M059J (cell line): ENCODE data around the gene GPC5. TPM values are rescaled to one million over a fixed set of nuclear protein-coding genes. Genes with fewer than 3 reads are reported as not detected.
"Not testable (repeated sequence)": the region's sequence is repeated elsewhere in the genome, so short reads cannot be mapped to it uniquely, and the experiment has no call there.

ENCODE experiments used
- DNase-seq: peaks from one replicate; pipeline ENCODE4 v3.0.0-alpha.2; 2012; ENCODE audit warnings: low read depth
- total RNA-seq: library from RNA; depleted of rRNA; stranded (reverse); fragments of >200 nt; shearing (Covaris generic); gene quantifications from 2 replicates; pipeline ENCODE4 v1.2.3, GENCODE V29; 2014

GPC5 gene
- total RNA-seq, 1 experiment from 2014 or later: 0.25 TPM

DNA sequence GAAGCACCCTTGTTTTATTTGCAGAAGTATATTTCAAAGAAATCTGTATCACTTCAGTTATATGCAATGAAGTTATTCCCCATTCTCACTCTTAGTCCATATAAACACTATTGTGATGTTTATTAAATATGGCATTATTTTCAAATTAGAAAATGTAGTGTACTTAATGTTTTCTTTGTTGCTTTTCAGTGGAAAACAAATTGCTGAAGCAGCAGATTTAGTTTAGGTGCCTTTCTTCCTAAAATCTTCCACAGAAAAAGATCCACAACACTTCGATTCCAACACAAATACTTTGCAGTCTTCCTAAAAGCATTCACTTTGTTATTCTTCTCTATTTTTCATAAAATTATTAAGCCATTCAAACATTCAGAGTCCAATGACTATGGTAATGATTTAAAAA is 1336.1 kb downstream of the GPC5 start:
- no peak for DNase-seq

DNA sequence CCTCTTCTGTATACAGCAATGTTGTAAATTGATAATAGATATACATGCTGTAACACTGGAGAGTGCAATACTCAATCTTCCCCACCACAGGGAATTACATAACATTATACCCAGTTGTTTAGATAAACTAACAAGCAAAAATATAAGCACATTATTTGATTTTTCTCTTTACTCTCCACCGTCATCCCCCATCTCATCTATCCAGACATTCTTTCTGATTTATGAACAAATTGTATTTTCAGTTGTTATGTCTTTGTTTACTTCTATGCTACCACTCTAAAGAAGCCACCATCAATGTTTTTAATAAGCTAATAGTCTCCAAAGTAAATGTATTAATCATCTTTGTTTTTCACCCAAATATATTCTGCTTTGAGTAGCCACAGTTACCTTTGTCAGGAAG is 1337.5 kb downstream of the GPC5 start:
- DNase-seq: no peak

DNA sequence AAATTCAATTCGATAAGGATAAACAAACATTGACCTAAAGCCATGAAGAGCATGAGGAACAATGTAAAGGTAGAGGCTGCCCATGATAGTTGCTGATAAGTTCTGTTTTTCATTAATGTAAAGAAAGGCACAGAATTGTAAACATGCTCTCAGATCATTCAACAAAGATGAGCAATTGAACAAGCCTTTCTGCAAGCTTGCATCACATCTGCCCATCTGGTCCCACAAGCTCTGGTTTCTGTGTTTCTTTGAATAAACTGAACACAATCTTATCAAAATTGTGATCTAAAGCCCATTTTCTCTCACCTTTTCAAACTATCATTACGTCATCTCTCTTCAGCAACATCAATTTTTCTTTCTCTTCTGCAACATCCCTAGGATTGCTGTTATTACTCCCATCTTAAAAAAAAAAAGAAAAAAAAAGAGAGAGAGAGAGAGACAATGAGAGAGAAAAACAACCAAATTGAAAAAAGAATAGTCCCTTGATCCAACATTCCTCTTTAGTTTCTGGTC is 1340.9 kb downstream of the GPC5 start:
- DNase-seq: no peak

DNA sequence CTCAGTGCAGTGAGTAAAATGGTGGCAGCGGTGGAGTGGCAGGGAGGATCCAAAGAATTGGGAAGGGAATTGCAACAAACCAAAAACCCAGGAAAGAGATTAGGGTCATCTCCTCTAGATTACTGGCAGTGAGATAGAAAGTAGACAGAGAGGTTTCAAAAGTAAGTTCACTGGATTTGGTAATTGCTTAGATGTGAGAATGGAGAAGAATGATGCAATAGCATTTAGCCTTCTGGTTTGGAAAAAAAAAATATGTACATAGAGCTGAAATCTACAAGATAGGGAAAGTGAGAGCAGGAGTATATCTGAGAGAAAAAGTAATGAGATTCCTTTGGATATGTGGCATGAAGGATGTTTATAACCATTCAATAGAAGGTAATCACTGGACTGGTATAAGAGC is 1345.6 kb downstream of the GPC5 start:
- no peak for DNase-seq

DNA sequence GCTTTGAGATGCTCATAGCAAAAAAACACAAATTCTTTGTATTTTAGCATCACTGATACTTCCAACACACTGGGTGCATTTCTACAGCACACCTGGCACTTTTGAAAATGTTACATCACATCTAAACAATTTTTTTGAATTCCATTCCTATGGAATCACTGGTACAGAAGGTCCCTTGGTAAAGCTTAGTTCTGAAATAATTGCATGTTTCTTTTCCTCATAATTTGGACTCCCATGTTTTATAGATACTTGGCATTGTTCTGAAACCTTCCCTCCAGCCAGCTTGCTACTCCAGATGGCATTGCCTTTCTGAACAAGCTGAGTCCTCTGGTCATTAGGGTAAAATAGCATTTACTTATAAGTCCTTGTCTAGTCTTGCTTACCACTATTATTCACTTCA is 1346.8 kb downstream of the GPC5 start:
- no peak for DNase-seq

DNA sequence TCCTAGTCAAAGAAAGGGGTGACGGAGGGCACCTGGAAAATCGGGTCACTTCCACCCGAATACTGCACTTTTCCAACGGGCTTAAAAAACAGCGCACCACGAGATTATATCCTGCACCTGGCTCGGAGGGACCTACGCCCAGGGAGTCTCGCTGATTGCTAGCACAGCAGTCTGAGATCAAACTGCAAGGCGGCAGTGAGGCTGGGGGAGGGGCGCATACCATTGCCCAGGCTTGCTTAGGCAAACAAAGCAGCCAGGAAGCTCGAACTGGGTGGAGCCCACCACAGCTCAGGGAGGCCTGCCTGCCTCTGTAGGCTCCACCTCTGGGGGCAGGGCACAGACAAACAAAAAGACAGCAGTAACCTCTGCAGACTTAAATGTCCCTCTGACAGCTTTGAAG is 1354.3 kb downstream of the GPC5 start:
- DNase-seq: not testable (repeated sequence)

DNA sequence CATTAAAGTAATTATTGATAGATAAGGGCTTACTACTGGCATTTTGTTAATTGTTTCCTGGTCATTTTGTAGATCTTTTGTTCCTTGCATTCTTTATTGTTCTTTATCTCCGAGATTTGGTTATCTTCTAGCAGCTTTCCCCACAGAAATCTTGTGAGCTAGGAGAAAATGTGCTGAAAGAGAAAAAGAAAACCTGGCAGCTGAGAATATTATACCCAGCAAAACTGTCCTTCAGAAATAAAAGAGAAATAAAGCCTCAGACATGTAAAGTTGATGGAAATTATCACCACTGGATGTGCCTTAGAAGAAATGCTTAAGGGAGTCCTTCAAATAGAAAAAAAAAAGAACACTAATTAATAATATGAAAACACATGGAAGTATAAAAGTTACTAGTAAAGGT is 1363.3 kb downstream of the GPC5 start:
- no peak for DNase-seq

DNA sequence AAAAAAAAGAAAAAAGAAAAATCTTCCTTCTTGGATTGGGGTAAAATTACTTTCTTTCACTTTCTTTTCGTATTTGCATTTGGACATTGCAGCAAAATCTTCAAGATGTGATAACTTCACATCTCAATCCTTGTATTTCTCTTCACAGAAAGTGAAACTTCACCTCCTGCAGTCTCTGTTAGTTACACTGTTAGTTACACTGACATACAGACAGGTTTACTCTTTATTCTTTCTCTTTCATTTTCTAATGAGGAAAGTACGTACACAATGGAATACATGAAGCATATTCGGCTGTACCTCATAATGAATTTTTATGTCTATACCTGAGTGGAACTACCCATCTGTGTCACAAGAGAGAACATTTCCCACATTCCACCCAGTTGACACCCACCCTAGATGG is 1369.0 kb downstream of the GPC5 start:
- DNase-seq: peak; percentile 4

DNA sequence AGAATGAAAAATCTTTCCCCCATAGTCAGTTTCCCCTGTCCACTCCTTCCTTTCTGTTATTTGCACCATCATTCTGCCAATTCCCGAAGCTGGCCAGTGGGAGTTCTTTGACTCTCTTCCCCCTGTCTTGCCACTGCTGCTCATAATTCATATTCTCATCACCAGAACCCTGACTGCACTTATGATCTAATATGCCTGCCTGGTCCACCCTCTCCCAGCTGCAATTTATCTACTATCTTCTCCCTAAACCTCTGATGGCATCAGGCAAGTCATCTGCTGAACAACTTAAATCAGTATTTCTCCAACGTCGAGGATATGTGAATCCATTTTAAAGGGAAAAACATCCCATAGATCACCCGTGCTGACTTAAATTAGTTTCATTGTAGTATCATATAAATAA is 1370.2 kb downstream of the GPC5 start:
- no peak for DNase-seq

DNA sequence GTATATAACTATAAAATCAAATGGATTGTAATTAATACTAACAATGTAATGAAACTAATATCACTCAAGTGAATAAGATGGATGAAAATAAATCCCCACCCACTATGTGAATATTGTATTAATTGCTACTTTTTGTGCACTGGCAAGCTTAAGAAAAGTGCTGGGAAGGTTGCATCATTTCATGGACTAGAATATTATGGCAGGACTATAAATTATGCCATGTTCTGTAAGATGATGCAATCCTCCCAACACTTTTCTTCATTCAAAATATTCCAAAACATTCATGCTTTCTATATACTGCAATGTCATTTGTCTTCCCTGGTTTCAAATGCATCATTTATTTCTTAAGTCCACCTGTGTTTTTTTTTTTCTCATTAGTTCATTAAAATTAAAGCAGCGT is 1370.6 kb downstream of the GPC5 start:
- DNase-seq: no peak

DNA sequence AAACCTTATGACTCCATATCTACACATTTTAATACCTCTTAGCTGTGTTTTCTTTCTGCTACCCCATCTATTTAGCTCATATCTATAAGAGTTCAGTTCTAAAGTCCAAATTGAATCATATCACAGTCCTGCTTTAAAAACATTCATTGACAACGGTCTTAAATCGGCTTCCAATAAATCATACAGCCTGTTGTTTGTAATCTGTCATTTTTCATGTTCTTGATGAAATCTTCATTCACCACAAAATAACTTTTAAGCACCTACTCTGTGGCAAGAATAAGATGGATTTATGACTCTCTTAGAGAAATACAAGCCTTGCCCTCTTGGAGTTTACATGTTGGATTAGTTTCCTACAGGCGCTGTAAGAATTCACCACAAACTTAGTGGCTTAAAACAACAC is 1377.2 kb downstream of the GPC5 start:
- DNase-seq: no peak

DNA sequence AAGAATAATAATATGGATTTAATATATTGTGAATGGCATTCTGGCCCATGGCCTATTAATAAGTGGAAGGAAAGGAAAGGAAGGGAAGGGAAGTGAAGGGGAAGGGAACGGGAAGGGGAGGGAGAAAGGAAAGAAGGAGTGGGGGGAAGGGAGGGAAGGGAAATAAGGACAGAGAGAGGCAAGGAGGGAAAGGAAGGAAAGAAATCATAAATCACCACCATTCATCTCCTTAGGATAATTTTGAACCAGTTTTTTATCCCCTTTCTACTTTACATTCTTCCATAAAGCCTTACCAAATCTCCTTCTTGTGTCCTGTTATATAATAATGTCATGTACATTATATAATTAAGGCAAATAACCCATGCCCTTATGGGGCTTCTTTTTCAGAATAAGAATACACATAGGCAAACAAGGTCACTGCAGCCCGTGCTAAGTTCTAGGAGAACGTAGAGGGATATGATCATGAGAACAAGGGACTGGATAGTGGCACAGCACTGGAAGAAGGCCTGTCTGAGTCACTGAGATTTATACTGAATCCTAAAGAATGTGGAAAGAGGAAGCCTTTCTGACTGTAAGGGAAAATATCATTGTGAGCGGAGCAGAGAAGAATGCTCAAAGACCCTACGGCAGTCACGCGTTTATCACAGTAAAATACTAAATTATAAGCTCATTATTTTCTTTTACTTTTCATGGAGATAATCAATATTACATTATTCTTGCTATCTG is 1383.7 kb downstream of the GPC5 start:
- DNase-seq: no peak

DNA sequence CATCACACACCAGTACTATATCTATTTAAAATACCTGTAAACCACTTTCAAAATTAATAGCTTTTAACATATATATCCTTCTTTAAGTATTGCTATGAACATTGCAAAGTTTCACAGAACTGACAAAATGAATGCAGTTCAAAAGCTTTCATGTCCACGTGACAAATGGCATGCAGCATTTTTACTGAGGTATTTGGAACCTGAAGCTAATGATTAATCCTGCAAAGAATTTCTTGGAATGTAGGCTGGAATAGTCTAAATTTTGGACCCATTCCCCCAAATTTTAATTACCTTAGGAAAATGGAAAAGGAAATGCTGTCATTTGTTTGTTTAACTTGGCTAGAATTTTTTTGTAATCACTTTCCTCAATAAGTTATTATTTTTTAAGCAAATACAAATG is 1404.4 kb downstream of the GPC5 start:
- DNase-seq: peak; percentile 21

DNA sequence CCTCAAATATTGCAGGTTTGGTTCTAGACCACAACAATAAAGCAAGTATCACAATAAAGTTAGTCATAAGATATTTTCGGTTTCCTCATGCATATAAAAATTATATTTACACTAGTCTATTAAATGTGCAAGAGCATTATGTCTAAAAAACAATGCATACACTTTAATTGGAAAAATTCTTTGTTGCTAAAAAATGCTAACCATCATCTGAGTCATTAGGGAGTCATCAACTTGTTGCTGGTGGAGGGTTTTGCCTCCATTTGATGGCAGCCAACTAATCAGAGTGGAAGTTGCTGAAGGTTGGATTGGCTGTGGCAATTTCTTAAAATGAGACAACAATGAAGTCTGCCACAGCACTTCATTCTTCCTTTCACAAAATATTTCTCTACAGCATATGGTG is 1405.9 kb downstream of the GPC5 start:
- peak; percentile 64 for DNase-seq

DNA sequence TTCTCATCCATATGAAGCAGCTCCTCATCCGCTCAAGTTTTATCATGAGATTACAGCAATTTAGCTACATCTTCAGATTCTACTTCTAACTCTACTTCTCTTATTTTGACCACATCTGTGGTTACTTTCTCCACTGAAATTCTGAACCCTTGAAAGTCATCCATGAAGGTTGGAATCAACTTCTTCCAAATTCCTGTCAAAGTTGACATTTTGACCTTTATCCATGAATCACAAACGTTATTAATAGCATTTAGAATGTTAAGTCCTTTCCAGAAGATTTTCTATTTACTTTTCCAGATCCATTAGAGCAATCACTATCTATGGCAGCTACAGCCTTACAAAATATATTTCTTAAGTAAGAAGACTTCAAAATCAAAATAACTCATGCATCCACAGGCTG is 1406.5 kb downstream of the GPC5 start:
- DNase-seq: peak; percentile 28

DNA sequence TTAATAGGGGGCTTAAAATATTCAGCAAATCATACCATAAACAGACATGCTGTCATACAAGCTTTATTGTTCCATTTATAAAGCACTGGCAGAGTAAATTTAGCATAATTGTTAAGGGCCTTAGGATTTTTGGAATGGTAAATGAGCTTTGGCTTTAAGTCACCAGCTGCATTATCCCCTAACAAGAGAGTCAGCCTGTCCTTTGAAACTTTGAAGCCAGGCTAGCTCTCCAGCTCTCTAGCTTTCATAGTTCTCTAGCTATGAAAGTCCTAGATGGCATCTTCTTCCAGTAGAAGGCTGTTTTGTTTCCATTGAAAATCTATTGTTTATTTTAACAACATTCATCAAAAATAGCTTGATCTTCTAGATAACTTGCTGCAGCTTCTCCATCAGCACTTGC is 1407.3 kb downstream of the GPC5 start:
- DNase-seq: no peak

DNA sequence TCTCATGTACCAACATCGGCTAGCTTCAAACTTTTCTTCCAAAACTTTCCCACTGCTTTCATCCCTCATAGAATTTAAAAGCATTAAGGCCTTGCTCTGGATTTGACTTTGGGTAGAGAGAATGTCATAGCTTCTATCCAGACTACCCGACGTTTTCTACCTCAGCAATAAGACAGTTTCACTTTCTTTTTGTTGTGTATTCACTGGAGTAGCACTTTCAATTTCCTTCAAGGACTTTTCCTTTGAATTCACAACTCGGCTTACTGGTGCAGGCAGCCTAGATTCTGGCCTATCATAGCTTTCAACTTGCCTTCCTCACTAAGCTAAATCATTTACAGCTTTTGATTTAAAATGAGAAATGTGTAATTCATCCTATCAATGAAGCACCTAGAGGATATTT is 1407.8 kb downstream of the GPC5 start:
- peak; percentile 46 for DNase-seq

DNA sequence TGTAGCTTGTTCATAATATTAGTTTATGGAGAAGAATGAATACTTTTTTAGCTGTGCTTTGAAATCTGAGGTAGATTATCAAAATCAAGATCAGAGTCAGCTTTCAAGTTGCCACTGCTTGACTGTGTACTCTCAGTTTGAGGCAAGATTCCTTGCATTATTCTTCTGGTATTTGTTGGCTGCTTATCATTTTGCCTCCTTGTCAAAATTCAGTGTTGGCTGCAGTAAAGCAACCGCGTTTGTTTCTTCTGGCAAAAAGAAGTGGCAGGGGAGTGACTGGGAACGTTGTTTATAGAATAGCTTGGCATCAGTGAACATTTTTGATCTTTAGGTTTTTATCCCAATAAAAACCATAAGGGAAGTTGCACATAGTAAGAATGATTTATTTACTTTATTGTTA is 1408.9 kb downstream of the GPC5 start:
- DNase-seq: peak; percentile 12

DNA sequence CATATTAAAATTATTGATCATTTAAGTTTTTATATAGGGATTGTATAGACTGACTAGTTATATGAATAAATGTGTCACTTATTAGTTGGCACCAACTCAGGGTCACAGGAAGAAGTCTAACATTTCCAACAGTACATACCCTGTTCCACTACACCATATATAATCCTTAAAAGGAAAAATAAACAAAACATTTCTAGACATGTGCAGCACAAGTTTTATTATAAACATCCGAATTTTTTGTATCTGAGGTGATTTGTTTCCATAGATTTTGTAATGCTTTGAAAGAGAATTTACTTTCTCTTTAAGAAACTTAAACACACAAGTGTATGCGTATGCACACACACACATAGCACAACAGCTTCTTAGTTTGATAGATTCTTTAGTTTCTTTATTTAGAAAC is 1409.5 kb downstream of the GPC5 start:
- DNase-seq: no peak

DNA sequence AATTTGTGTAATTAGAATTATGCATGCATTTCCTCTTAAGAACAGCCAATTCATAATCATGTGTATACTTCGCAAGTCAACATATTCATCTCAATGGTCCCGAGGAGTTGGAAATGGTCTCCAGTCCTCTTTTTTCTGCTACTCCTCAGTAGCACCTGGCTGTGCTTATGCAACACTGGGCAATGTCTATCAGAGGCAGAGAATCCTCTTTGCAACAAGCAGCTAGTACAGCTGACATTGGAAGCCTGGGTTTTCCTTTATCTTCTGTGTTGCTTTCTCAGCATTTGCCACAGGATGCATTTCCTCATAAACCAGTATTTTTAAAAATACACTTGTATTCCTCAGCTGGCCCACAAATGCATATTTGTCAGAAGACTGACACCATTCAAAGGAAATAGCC is 1422.9 kb downstream of the GPC5 start:
- no peak for DNase-seq

DNA sequence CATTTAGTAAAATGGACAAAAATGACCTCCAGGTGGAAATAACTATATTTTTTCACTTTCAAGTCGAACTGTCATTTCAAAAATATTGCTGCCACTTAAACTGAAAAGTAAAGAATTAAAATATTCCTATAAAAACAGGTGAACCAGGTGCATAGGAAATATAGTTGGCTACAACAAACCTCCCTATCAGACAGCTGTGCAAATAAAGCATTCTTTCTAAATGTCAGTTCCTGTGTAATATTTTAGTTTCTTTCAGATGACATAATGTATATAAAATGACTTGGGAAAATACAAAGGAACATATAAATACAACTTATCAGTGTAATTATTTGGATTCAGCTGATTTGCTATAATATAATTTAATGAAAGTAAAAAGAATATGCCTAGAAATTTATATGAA is 1424.6 kb downstream of the GPC5 start:
- no peak for DNase-seq

DNA sequence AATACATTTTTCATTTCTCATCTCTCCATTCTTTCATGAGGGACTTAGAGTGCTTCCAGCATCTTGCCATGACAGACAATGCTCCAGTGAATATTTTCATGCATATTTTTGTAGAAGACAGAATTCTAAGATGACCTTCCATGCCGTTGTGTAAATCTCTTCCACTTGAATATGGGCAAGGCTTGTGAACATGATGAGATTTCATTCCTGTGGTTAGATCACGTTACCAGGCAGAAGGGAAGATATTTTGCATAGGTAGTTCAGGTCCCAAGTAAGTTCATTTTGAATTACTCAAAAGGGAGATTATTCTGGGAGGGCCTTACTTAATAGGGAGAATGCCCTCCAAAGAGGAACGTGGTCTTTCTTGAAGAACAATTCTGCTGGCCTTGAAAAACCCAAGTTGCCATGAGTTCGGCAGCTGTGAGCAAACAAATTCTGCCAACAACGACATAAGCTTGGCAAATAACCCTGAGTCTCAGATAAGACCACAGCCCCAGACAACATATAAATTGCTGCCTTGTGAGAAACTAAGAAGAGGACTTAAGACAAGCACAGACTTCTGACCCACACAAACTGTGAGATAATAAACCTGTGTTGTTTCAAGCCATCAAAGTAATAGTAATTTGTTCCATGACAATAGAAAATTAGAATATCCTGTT is 1427.6 kb downstream of the GPC5 start:
- no peak for DNase-seq

DNA sequence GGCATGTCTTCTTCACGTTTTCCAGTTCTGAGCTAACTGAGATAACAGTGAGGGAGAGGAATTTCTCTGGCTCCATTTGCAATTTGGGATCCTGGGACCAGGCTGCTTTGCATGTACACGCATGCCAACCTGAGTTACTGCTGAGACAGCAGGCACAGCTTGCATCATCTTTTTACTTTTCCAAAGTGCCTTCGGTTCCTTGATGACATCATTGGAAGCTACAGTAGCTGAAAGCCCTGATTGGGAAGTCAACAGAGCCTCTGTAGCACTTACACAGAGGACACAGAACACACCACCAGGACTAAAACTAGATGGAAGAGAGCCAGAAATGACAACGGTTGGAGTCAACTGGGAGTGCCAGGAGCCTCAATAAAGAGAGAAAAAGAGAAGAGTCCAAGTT is 1429.1 kb downstream of the GPC5 start:
- no peak for DNase-seq

DNA sequence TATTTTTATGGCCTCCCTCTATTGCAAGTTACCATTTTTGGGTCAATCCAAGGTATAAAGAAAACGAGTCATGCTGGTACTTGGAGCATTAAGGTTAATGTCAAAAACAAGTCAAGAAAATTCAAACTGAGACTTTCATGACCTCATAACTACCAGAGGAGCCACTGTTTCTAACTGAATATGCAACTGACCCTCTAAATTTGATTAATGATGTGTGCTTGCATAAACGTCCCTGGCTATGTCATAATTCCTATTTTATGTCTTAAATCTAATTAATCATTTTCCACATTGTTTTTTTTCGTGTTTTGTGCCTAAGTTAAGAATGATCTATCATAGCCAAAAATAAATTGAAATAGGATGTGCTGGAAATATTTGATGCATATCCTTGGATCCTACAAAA is 1431.5 kb downstream of the GPC5 start:
- no peak for DNase-seq
